GM23248 (cell line): ENCODE data around the gene SLC13A2.

Experiments
- EZH2 ChIP-seq: fragments of 200-600 bp; sonication (generic); IDR thresholded peaks from 2 replicates; pipeline ENCODE4 v1.6.1; 2018; ENCODE audit warnings: antibody characterized with exemption, mild to moderate bottlenecking; ENCODE audit not compliant: insufficient read depth, poor library complexity, severe bottlenecking
- EZH2phosphoT487 ChIP-seq: fragments of 200-600 bp; sonication (generic); IDR thresholded peaks from 2 replicates; pipeline ENCODE4 v1.6.1; 2018; ENCODE audit warnings: antibody characterized with exemption, moderate library complexity, mild to moderate bottlenecking, low read depth; ENCODE audit not compliant: insufficient read depth

DNA sequence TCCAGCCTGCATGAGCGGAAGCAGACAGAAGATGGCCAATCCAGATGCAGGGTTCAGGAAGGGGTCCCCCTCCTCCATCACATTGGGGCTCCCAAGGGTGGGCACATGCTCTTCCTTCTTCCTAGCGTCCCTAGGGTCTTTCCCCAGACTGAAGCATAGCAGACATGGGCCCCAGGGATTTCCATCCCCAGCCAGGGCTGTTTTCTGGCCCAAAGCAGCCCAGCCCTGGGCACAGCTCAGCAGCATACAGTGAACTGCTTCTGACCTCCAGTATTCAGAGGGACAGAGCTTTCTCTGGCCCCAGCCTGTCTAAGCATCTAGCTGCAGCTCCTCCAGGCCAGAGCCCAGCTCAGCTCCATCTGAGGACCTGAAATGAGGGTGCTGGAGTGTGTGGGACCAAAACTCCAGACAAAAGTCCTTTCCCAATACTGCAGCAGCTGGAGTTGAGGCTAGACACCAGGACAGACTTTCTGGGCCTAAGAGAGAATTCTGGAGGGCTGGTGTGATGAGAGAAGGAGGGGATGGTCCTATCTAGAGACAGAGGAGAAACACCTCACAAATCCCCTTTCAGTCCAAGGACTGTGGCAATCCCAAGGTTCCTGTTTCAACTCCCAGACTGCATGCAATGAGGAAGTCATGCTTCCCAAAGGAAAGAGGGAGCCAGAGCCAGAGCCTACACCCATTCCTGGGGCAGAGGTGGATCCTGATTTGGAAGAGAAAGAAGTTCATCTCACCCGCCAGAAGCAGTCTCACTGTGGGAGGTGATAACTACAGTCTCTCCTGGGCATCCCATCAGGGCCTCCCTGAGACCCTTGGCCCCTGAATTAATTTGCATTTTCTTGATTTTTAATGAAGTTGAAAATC is 28.2 kb downstream of the SLC13A2 start:
- TF ChIP-seq EZH2phosphoT487 (no peak), EZH2 (no peak)
